Measurements from ENCODE around the gene PLEKHO2.
A peak's percentile ranks its signal among the peaks of the same experiment; 100 is the strongest.

The PLEKHO2 gene

DNA sequence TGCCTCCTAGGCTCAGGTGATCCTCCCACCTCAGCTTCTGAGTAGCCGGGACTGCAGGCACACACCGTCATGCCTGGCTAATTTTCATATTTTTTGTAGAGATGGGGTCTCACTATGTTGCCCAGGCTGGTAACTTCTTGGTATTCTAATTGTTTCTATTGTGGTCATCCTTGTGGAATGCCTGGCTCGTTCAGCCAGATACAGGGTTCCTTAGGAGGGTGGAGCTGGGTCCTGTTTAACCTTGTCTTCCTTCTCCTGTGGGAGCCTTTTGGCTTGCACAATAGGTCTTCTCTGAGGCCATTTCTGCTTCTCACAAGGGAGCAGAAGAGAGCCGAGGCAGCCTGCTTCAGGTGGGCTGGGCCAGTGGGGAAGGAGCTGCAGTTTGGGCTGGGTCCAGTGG is 15.7 kb downstream of the PLEKHO2 start:
- no peak for DNase-seq (ENCODE audit: low spot score)

DNA sequence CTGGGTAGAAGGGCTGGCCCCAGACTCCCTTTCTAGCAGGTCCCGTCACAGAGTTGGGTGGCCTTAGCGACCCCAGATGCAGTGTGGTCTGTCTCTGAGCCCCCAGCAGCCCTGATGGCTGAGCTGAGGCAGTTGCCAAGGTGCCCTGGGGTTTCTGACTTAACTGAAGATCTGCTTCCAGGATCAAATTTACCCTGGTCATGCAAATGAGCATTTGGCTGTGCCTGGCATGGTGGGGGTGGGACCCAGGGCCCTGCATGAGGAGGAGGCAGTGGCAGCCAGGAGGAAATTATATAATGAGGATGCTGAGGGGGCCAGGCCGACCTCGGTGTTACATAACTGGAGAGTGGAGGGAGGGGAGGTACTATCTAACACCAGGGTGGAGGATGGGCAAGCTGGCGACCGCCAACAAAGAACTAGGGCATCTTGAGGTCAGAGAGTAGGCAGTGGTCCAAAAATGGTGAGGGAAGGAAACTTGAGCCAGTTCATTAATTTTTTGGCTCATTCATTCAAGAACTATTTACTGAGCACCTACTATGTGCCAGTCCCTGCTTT is 16.4 kb downstream of the PLEKHO2 start:
- DNase-seq (ENCODE audit: low spot score) = no peak

DNA sequence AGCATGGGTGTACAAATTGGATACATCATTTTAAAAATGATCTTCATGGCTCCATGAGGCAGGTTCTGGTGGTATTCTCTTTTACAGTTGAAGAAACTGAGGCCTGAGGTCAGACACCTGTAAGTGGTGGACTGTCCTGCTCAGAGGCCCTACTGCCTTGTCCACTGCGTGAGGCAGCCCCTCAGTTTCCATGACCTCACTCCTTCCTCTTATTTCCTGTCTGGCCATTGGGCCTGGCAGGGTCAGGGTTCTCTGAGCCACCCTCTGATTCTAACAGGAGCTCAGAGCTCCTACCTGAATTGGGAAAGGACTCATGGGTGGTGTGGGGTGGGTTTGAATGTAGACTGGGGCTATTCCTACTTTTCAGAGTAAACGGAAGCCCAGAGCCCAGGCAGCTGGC is 17.5 kb downstream of the PLEKHO2 start:
- DNase-seq (ENCODE audit: low spot score) = no peak

DNA sequence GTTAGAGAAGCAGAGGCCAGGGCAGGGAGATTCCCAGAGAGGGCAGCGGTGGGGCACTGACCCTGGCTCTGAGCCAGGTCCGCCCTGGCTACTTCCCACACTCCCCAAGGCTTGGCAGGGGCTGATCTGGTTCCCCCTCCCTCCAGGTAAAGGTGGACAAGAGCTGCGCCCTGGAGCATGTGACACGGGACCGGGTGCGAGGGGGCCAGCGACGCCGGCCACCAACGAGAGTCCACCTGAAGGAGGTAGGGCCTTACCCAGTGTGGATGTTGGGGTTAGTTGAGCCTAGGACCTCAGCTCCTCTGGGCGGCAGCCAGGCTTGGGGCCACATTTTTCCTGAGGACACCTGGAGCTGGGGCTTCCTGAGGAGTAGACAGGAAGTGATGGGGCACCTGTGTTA is 19.6 kb downstream of the PLEKHO2 start:
- DNase-seq (ENCODE audit: low spot score) = no peak

DNA sequence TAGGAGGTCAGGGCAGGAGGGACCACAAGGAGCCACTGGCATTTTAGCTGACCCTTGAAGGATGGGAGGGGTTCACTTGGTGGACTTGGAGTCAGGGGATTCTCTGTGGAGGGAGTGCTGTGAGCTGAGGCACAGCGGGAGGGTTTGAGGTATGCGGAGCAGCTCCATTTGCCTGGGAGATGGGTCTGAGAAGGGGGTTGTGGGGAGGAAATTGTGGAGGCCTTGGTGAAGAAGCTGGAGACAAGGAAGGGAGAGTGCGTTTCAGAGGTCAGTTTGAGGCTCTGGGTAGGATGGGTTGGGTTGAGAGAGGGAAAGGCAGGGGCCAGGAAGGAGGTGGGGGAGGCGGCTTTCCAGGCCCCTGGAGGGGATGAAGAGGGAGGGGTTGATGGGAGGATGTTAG is 20.2 kb downstream of the PLEKHO2 start:
- DNase-seq (ENCODE audit: low spot score) = no peak

DNA sequence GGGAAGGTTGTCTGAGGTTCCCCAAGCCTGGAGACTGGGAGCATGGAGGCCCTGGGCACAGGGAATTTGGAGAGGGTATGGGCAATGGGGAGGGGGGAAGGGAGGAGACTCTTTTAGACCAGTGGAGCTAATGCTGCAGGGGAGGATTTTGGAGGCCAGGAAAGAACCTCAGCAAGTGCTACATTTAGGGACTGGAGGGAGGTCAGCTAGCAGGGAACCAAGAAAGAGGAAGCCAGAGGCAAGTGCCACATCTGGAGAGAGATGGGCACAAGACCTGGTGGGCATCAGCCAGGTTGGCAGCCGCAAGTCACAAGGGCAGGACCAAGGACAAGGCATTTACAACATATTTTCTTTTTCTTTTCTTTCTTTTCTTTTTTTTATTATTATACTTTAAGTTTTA is 20.7 kb downstream of the PLEKHO2 start:
- no peak for DNase-seq (ENCODE audit: low spot score)

DNA sequence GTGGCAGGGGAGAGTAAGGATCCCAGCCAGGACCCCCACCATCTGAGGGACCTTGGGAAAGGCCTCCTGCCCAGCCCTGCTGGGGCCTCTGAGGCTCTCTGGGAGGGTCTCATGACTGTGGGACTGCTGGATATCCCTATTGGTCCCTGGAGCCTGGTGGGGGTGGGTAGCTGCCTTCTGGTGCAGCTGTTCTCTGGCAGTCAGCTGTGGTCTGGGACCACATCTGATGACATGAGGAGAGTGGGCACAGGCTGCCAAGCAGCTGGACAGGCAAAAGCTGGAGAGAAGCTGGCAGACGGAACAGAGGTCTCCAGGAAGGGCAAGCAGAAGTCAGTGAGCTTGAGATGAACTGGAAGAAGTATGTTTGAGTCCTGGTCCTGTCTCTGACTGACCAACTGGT is 22.4 kb downstream of the PLEKHO2 start:
- DNase-seq (ENCODE audit: low spot score) = no peak

DNA sequence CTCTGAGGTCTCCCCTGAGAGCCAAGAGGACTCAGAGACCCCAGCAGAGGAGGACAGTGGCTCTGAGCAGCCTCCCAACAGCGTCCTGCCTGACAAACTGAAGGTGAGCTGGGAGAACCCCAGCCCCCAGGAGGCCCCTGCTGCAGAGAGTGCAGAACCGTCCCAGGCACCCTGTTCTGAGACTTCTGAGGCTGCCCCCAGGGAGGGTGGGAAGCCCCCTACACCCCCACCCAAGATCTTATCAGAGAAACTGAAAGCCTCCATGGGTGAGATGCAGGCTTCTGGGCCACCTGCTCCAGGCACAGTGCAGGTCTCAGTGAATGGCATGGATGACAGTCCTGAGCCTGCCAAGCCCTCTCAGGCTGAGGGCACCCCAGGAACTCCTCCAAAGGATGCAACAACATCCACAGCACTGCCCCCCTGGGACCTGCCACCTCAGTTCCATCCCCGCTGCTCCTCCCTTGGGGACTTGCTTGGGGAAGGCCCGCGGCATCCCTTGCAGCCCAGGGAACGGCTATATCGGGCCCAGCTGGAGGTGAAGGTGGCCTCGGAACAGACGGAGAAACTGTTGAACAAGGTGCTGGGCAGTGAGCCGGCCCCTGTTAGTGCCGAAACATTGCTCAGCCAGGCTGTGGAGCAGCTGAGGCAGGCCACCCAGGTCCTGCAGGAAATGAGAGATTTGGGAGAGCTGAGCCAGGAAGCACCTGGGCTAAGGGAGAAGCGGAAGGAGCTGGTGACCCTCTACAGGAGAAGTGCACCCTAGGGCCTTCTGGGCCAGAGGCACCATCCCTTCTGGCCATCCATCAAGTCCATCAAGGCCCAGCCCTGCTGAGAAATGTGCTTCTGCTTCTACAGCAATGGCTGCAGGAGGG is 23.6 kb downstream of the PLEKHO2 start:
- no peak for DNase-seq (ENCODE audit: low spot score)

DNA sequence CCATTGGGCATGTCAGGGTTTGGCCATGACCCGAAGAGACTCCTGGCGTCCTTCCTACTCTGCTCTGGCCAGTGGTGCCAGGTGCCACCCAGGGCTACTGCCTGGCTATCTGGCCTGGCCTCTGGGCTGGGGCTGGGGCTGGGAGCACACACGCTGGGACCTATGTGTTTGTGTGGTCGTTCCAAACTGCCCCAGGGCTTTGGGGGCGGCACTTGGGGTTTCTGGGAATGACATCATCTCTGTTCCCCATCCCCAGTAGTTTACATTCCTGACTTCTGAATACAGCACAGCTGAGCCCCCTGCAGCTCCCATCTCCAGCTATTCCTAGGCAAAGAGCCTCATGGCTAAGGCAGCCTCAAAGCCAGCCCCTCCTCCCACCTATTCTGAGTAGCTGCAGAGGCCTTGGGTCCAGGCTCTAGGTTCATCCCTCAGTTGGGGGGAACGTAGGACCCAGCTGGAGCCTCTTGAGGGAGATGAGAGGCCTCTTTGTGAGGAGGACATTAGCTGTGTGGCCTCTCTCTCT is 24.3 kb downstream of the PLEKHO2 start:
- DNase-seq (ENCODE audit: low spot score) = peak; percentile 46

DNA sequence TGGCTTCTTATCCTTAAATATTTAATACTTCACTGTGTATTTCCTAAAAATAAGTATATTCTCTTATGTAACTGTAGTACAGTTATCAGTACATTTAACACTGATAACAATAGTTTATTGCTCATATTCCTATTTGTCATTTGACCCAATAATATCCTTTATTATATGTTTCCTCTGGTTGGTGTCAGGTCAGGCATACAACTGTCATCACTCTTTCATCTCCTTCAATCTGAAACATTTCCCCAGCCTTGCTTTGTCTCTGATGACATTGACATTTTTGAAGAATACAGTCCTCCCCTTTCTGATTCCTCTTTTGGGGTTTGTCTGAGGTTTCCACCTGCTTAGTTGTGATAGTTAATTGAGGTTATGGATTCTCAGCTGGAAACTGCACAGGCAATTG is 27.8 kb downstream of the PLEKHO2 start:
- DNase-seq (ENCODE audit: low spot score) = no peak

DNA sequence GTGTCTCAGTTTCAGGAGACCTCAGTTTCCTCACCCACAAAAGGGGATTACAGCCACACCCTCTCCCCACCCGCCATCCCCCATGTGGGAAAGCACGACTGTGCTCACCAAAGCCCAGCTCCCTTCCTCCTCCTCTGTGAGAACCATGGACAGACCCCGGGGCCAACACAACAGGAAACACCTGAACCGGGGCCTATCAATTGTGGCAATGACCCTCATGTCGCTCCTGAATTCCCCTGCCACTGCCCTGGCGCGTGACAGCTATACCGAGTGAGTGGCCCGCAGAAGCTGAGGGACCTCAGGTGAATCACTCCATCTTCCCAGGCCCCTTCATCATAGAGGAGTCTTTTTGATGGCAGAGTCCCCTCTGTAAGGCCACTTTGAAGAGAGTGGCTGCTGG is 28.6 kb downstream of the PLEKHO2 start:
- DNase-seq (ENCODE audit: low spot score) = no peak

DNA sequence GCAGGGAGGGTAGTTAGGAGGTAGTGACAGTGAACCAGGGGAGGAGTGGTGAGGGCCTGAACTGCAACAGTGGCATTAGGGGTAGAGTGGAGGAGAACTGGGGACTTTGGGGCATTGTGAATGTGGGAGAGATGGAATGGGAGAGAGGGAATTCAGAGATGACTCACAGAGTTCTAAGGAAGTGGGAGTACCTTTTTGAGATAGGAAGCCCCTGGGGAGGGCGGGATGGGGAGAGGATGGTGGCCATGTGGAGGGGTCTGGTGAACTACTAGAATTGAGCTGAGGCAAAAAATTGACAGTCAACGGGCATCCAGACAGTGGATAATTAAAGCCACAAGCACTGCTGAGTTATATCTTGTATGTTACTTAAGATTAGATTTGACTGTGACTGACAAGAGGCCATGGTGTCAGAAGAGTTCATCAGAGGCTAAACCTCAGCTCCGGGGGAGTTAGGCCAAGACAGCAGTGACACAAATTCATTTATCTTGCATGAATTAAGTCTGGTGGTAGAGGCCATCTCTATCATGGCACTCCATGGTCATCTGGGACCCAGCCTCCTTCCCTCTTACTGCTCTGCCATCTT is 34.0 kb downstream of the PLEKHO2 start:
- DNase-seq (ENCODE audit: low spot score) = no peak

DNA sequence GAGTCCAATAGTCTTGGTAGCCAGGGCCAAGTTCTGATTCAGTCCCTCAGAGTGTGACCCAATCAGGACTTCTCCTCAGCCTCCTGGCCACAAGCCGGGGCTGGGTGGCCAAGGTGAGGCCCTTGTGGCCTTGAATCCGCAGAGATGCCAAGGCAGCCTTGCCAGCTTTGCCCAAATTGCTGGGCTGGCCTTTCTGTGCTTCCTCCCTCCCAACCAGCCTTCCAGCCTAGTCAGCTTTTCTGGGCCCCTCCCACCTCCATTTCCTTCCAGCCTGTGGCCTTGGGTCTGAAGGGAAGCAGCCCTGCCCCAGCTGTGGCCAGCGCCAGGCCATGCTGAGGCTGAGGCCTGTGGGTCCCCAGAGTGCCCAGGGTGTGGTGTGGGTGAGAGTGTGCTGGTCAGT is 35.7 kb downstream of the PLEKHO2 start:
- peak; percentile 41 for DNase-seq (ENCODE audit: low spot score)

DNA sequence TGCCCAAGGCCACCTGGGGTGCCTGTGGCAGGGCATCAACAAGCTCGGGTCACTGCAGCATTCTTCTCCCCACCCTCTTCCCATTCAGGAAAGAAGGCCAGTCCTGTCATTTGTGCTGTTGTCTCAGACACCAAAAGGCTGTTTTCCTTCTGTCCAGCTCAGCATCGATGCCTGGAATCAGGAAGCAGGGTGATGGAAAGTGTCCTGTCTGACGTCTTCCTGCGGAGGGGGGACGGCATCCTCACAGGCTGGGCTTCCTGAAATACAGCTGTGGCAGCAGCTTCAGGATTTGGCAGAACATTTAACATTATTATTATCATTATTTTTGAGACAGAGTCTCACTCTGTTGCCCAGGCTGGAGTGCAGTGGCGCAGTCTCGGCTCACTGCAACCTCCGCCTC is 37.0 kb downstream of the PLEKHO2 start:
- DNase-seq (ENCODE audit: low spot score) = no peak

DNA sequence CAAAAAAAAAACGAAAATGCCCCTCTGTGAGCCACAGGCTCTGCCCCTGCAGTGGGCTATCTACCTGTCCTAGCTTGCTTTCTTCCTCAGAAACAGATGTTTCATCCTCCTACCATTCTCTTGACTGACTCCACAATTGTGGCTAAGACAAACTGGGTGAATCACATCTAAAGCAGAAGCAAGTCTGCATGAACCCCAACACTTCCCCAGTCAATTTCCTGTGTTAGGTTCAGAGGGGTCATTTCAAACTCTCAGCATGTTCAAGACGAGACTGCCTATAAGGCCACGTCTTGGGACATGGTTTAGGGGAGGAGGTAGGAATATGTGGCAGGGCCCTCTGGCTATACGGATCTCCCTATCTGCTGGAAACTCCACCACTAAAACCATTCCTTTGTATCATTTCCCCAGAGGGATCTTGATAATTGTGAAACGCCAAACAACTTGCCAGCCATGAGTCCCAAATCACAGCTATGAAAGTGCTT is 41.4 kb downstream of the PLEKHO2 start:
- DNase-seq (ENCODE audit: low spot score) = no peak

DNA sequence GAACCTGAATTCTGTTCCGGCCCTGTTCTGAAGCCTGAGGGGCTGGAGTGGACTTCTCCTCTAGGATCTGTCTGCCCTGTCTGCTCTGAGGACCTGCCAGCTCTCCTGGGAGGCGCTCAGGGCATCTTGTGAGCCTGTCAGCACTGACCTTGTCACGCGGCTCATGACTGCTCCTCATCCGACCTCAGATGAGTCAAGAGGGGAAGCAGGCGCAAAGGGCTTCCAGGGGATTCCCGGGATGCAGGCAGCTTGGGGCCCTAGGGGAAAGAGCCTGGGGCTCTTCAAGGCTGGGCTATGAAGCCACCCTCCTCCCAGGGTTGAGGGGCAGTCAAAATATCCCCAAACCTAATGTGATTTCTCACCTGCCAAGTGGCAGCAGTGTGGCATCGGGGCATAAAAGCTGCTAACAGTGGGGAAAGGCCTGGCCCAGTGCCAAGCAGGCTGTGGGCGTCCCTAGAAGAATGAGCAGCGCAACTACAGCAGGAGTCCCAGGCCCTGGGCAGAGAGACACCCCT is 42.3 kb downstream of the PLEKHO2 start:
- DNase-seq (ENCODE audit: low spot score) = no peak

DNA sequence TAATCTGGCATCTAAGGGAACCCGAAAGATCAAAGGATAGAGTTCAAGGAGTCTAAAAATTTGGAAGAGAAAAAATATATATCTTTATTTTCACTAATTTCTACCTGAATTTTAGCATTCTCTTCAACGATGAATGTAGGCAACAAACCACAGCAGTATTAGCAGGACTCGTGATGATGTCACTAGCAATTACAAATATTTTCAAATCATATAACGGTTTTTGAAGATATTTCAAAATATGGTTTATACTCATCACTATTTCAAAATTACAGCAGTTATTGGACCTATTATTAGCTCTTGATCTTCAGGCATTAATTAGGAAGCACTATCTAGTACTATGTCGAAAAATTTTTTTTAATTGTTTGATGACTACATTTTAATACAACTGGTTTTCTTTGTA is 43.0 kb downstream of the PLEKHO2 start:
- DNase-seq (ENCODE audit: low spot score) = no peak

DNA sequence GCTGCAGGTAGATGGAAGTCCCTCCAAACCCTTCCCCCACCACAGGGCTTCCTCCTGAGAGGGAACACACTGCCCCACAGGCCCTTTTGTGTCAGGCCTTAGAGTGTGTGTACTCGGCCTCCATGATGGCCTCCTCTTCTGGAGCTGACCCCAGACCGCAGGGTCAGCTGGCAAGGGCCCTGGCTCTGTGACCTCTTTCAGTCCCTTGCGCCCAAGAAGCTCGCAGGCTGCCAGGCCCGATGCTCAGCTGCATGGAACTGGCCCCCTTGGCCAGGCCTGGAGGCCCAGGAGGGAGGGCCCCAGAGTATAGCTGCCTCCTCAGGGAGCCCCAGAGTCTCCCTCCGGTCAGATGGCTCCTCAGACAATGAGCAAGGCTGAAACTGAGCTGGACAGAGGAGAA is 46.6 kb downstream of the PLEKHO2 start:
- no peak for DNase-seq (ENCODE audit: low spot score)

DNA sequence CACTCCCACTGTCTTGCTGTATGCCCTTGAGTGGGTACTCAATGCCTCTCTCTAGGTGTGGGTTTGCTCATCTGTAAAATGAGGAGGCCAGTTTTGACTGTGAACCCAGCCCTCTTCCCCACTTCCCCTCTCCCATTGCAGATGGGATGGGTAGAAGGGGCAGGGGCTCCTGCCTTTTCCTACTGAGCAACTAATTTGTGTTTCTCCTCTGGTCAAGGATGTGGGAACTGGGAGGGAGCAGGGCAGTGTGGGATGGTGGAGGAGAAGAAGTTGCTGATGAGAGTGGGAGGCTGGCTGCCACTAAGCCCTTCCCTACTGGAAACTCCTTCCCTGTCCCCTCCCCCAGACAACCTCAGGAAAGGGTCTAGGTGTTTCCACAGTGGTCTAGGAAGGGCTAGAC is 49.8 kb downstream of the PLEKHO2 start:
- DNase-seq (ENCODE audit: low spot score) = no peak

DNA sequence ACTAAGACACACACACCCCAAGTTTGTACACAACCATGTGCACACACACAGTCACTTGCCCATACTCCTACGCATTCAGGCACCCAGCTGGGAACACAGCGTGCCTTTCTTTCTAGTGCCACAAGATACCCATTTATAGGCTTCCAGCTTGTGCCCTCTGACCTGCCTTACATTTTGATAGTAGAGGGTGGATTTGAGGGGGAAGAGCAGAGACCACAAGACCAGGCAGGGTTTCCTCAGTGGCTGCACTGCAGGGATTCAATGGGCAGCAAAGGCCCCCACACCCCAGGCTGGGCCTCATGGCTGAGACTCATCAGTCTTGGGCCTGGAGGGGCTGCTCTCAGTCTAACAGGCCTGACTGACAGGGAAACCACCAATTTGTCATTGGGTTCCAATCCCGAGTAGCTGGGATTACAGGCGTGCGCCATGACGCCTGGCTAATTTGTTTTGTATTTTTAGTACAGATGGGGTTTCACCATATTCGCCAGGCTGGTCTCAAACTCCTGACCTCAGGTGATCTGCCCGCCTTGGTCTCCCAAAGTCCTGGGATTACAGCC is 51.2 kb downstream of the PLEKHO2 start:
- no peak for DNase-seq (ENCODE audit: low spot score)

DNA sequence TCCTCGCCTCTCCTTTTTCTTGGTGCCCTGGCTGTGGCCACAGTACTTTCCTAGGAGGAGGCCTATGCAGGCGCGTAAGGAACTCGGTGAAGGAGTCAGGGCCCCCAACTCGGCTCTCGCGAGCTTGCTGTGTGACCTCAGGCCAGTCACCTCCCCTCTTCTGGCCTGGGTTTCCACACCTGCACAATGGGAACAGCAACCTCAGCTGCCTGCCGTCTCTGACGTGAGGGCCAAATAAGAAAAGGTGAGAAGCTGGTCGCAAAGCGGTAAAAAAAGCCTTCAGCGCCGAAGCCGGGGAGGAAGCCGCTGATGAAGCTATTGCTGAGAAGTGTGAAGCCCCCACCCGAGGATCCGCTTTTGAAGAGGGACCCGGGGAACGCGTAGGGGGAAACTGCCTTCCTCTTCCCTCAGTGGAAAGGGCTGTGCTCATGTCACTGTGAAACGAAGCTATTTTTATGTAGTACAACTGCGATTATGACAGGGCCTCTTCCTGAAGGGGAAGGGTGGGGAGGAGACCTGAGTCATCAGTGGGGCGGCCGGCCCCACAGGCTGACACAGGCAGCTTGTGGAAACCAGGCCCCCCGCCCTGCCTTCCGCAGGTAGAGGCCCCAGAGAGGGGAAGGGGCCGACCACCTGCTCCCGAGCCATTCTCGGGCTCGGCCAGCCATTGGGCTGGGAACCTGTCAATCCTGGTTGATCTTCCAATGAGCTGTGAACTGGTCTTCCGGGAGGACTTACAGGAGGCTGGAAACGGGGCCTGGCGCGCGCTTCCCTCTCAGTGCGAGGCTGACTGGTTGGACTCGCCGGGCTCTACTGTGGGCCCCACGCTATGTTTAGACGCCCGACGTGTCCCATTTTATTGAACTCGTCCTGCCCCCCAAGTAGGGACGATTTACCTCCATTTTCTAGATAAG is 52.0 kb downstream of the PLEKHO2 start:
- DNase-seq (ENCODE audit: low spot score) = peak; percentile 93

Measured in ecto neural progenitor cell (in vitro differentiated cells).